Stimulated activated CD4-positive, alpha-beta T cell treated with anti-CD3 and anti-CD28 coated beads, Interleukin-4, amount 100 ng/mL, for 1 hour (primary cell): ENCODE data around the gene FOXN3.
"Not testable (repeated sequence)": the region's sequence is repeated elsewhere in the genome, so short reads cannot be mapped to it uniquely, and the experiment has no call there.

Source experiments
- DNase-seq: peaks from one replicate; pipeline ENCODE4 v3.0.0-alpha.2; 2020

The FOXN3 gene

DNA sequence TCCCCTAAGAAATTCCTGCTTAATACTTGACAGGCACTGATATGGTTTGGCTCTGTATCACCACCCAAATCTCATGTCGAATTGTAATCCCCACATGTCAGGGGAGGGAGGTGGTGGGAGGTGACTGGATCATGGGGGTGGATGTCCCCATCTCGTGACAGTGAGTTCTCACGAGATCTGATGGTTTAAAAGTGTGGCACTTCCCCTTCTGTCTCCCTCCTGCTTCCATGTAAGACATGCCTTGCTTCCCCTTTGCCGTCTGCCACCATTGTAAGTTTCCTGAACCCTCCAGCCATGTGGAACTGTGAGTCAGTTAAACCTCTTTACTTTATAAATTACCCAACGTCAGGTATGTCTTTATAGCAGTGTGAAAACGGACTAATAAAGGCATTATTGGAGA lies 198.0 kb downstream of the FOXN3 start:
- no peak for DNase-seq

DNA sequence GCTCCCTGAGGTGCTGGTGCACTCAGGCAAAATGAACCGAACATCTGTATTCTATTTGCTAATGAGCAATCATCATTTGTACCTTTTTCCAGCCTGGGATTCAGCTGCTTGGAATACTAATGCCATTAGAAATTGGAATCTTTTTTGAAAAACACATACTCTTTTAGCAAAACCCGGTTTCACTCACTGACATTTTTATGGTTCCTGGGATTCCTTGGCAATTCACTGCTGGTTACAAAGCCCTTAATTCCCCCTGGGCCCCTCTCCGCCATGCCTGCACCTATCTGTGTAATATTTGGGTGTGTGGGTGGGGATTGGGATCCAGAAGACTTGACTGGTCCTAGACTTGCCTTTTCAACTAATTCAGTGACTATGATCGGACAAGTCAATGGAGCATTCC lies 199.1 kb downstream of the FOXN3 start:
- no peak for DNase-seq

DNA sequence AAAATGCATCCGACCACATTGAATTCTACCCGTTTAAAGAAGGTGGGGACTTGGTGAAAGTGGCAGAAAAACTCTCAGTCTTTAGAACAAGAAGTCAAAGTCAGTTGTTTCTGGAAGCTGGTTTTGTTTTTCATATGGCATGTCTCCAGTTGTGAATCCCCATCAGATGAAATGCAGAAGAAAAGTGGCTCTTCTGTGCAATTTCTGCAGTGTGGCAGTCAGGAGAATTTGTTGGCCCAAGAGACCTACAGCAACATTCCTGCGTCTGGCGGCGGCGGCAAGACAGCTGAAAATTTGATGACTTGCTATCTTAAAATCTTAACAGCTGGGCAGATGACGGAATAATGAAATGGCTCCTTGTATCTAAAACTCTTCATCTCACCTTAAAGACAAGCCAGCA lies 201.5 kb downstream of the FOXN3 start:
- DNase-seq: no peak

DNA sequence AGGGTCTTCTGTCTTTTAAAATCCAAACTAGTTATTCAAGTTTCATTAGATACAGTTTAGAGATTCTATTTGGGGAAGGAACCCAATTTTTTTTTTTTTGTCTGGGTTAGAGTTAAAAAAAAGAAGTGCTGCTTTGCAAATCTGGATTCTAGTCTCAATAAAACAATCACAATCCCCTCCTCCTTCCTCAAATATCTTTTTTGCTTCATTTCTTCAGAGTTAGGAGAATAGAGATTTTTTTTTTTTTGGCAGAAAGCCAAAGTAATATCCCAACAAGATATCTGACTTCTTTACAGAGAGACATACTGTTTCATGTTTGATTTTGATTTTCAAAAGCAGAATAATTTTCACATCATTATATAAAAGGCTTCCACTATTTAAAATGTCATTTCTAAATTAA lies 201.9 kb downstream of the FOXN3 start:
- no peak for DNase-seq

DNA sequence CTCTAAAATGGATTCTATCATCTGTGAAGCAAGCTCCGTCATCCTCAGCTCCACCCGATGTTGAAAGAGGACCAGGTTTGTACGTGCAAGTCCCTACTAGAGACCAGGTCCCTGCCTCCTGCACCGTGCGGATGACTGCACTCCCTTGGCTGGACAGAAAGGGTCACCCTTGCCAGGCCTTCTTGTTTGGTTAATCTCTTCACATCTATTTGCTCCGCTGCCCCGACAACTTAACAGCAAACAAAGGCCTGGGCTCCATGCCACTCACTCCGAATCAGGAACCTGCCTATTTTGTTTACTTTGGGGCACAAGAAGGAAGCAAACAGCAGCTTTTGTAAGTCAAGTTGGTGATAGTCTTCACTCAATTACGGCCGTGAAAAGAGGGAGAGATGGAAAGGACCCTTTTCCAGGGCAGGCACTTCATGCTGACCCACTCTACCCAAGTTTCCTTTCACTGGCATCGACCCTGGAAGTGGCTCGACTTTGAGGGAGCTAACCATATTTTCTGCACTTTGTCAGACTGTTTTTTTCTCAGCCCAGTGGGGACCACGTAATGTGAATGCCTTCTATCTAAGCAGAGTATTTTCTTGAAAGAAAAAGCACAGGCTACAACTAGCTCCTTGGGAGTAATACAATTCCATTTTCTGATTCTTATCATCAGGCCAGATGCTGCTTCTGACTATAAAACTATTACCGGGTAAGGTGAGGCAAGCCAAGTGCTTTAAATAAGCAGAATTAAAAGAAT lies 202.6 kb downstream of the FOXN3 start:
- DNase-seq: no peak

DNA sequence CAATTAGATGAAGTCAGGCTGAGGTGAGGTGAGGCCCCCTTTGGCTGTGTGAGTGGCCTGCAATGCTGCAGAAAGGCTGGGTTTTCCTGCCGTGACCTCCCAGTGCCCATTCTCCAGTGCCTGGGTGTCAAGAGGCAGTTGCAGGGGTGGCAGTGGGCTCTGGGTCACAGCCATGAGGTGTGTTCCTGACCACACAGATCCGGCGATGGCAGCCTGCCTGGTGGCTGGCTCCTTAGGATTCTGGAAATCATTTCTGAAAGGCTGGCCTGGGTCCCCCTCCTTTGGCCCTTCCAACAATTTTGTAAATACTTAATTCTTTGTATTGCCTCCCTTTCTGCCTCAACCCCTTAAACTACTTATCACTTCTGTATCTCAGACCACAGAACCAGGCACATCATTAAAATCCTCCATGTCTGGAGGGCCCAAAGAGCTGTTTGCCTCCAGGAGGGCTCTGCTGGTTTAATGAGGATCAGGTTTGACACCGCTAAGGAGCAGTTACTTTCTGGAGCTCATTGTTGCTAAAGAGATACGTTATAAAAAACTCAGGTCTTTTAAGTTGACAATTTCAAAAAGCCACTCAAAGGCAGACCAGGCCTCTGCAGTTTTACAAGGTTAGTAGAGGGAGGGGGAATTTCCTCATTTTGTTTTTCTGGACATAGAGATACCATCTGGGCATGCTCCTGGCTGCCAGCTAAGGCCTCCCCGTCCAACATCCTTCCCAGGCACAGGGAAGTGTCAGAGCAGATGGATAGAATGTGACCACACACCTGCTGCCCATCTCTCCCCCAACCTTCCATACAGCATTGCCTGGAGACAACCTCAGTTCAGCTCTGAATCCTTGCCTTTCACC lies 204.4 kb downstream of the FOXN3 start:
- no peak for DNase-seq

DNA sequence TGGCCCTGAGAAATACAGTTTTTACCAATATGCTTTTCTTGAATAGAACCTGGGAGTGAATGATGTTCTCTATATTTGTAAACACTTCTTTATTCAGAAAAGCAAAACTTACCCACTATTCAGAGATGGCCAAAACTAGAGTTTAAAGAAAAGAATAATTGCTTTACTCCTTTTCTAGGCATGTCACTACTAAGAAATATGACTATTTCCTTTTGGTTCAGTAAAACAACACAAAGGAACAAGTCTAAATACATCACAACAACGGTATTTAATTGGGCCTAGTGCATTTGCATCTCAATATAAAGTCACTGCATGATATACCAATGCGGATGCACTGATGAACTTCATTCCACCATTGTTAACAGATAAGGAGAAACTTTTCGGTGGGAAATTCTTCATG lies 207.5 kb downstream of the FOXN3 start:
- no peak for DNase-seq

DNA sequence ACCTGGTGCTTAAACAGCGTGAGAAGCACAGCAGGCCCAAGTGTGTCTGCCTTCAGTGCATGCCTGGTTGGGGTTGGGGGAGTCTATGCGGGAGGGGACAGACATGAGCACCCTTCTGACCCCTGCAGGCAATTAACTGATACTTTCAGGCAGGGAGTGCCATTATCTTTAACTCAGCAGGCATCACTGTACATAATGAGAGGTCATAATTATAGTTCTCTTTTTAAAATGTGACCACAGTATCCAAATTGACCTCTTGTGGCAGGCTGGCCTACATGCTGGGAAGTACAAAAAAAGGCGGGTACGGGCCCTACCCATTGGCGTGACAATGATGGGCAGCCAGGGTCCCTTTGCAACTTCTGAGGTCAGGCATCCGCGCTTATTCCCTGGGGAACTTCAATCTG lies 209.1 kb downstream of the FOXN3 start:
- no peak for DNase-seq

DNA sequence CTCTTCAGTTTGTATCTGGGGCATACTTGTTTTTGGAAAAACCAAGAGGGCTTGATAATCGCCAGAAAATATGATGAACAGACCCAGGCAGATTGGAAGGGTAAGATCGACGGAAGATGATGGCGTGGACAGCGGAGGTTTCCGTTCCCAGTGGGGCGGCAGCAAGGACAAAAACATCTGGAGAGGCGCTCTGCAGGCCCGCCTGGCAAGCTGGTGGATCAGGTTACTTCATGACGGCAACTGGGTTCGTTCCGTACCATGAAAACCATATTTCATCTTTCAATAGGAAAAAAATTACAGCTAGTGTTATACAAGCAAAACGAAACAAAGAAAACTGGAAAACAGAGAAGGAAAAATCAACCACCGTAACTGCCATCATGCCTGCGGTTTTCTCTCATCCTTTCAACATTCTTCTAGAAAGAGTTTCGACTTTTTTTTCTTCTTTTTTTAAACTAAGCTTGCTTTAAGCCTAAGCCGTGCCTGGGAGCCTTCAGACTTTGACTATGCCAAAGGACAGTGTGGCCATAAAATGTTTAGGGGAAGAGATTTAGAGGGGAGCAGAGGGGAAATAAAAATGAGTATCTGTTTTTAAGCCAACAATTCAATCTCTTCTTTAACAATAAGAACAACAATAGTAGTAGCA lies 210.5 kb downstream of the FOXN3 start:
- DNase-seq: no peak

DNA sequence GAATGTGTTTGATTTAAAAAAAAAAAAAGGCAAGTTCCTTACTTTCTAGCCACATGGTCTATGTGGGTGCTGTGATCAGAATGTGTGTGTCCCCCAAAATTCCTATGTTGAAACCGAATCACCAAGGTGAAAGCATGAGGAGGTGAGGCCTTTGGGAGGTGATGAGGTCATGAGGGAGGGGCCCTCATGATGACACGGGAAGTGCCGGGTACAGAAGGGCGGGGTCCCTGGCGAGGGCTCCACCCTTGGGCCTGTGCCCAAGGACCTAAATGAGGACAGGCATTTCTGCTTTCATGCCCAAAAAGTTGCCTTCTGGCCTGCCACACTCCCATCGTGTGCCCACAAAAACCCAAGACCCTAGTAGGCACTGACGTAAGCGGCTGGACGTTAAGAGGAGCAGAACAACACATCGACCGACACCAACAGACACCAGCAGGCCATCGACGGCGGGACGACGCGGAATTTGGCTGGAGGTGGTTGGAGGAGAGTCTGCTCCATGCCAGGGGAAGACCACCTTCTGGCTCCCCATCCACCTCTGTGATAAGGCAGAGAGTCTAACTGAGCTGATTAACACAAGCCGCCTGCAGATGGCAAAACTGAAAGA lies 211.8 kb downstream of the FOXN3 start:
- DNase-seq: no peak

DNA sequence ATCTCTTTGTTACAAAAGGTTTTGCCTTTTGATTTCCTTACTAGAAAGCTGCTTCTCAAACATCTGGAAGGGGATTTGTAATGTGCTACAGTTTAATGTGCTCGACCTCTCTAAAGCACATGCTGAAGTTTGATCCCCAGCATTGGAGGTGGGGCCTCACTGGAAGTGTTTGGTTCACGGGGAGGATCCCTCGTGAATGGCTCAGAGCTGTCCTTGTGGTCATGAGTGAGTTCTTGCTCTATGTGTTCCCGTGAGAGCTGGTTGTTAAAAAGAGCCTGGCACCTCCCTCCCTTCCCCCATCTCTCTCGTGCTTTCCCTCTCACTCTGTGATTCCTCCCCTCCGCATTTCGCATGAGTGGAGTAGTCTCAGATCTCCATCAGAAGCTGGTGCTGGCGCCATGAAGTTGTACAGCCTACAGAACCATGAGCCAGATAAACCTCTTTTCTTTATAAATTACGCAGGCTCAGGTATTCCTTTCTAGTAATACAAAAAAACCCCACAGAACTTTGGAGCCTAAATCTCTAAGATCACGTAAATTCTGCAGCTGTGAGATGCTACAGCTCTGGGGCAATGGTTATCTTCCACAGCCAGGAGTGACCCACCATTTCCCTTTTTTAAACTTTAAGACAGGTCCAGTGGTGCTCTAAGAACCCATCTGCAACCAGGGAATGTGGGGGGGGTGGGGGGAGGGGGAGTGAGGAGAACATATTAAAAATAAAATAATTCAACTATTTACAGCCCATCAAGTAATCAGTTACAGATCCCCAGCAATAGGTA lies 214.4 kb downstream of the FOXN3 start:
- DNase-seq: no peak

DNA sequence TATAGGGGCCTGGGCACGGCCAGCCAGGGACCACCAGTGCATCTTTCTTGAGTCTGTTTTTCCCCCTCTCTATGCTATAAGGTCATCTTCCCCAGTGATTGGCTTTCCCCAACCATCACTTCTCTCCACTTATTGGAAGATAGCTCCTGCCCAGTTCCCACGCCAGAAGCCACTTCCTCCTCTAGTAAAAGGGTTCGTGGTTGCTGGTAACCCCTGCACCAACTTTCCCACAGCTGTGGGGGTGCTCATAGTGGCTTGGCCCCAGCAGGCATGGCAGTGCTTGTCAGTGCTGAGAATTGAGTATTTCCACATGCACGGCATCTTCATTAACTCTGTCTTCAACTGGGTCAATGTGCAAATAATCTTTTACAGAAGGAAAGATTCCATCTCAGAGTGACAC lies 215.4 kb downstream of the FOXN3 start:
- DNase-seq: no peak

DNA sequence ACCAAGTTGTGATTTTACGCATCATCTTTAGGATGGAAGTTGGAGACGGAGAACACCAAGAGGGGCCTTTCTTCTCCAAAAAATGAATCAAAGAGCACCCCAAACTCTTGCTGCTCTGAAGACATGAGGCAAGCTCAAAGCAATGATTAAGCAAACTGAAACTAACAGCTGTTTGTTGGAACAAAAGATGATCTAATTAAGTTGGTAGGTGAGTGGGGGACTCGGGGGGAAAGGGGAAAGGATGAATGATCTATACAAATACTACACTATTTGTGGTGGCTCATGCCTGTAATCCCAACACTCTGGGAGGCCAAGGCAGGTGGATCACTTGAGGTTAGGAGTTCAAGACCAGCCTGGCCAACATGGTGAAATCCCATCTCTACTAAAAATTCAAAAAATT lies 217.7 kb downstream of the FOXN3 start:
- DNase-seq: not testable (repeated sequence)

DNA sequence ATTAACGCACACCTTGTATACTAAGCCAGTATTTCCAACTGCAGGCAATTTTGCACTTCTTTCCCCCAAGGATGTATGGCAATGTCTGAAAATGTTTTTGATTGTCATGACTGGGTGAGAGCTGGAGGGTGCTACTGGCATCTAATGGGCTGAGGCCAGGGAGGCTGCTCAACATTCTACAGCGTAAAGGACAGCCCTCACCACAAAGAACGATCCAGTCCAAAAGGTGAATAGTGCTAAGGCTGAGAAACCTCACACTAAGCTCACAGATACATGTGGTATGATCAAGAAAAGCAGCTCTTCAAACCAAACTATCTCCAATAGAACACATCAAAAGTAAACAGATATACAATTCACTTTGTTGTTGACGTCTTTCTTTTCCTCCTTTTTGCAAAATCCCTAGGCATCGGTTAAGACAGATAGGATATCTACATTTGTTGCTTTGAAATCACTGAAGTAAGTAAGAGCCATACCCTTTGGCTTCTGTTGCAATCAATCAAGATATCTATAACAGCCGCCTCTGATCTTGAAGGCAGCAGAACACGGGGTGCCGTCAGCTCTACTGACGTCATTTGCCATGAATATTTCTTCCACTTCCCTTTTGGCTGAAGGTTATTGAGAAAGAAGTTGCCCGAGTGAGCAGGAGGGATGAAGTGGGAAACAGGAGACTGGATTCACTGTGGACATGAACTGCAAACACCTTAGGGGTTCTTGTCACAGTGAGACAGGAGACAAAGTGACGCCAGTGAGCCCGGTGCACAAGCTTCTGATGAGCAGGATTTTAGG lies 218.3 kb downstream of the FOXN3 start:
- DNase-seq: no peak

DNA sequence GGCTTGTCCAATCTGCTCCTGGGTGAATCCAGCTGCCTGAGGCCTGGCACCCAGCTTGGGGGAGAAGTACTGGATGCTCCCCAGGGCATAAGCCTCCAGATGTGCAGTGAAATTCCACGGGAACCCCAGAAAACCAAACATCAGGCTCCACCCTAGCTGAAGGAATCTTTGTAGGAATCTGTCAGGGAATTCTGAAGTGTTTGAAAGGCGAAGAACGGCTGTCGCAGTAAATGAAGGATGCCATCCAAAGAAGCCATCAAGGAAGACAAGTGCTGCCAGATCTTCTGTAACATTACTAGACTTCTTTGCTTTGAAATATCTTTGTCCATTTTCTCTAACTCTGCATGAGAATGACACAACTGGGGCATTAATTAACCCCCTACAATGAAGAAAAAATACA lies 219.4 kb downstream of the FOXN3 start:
- no peak for DNase-seq

DNA sequence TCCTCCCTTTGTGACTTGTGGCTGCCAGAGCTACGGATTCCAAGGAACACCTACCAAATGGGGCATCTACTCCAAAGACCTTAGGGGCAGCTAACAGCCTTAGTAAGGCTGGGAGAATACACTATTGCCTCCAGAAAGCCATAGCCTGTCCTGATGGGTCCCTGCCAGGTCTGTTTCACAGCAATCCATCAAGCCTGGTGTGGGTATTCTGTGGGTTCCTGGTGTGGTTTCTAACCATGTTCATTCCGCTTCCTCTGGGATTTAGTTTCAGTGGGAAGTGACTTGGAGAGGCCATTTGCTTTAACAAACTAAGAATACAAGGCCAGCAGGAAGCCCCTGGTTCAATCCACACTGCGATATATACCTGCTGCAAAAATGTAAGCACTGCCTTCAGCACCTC lies 220.5 kb downstream of the FOXN3 start:
- DNase-seq: no peak

DNA sequence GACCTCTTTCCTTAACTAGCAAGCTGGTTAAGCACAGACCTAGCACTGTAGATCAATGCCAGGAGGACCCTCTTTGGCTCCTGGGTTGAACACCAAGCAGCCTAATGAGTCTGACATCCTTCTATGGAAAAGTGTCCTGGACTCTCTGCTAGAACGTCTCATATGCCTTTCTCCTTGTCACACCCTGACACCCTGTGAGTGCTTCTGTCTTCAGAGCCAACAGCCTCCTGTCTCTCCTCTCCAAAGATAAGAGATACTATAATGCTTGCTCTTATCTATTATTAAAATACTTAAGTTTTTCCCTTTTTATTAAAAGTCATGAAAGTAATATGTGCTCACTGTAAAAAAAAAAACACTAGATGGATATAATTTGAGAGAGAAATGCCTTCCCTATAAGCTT lies 222.7 kb downstream of the FOXN3 start:
- DNase-seq: no peak

DNA sequence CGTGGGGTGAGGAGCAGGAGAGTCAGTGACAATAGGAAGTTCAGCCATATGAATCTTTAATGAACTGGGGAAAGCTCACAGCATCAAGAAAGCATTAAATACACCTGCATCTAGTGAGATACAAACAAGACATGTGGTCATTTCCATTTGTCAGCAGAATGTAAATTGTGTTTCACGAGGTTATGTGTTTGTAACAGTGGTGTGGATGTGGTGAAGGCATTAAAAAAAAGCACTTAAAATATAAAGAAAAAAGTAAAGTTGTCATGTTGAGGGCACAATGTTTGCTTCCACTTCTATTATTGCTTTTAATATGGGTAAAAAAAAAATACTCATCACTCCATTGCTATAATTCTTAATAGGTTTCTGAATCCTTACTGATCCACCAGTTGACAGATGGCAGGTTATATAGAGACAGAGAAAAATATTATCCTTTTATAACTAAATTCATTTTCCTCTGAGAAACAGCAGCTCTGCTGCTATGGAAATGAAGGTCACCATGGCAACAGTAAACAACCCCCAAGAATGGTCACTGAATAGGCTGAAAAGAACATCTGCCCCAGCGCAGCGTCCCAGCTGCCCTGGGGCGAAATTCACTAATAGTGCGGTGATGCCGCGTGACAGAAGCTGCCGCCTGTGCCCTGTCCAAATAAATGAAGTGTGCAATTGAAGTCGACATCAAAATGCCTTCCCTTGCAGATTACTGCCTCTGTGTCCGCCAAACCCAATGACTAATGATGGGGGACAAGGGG lies 226.1 kb downstream of the FOXN3 start:
- DNase-seq: no peak

DNA sequence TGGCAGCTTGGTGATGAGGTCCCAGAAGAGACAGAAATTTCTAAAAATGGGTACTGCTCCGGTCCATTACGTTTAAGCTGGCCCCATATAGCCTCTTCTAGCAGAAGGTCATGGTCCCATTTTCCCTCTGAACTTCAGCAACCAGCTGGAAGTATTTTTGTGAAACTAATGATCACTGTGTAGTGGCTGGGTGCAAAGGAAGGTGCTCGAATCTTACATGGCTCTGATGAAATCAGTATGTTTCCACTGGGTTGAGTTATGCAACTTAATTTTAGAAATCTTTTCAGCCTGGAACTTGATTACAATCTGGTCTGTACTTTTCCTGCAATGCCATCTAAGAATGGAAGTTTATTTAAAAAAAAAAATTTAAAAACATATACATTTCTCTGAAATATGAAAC lies 228.5 kb downstream of the FOXN3 start:
- no peak for DNase-seq

DNA sequence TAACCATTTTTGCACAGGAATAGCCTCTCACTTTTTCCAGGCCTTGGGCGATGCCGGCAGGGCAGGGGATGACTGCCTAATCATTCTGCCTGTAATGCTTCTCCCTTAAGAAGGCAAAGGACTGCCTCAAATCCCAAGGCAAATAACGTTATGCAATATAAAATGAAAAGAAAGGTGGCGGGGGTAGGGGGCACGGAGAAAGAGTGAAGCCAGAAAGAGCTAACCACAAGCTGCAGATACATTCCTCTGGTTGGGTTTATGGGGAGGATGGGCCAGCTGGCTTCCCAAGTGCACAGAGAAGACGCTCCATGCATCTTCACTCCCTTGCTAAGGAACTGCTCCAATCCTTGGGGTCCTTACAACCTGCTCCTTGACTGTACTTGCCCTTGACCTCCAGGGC lies 229.5 kb downstream of the FOXN3 start:
- DNase-seq: no peak

DNA sequence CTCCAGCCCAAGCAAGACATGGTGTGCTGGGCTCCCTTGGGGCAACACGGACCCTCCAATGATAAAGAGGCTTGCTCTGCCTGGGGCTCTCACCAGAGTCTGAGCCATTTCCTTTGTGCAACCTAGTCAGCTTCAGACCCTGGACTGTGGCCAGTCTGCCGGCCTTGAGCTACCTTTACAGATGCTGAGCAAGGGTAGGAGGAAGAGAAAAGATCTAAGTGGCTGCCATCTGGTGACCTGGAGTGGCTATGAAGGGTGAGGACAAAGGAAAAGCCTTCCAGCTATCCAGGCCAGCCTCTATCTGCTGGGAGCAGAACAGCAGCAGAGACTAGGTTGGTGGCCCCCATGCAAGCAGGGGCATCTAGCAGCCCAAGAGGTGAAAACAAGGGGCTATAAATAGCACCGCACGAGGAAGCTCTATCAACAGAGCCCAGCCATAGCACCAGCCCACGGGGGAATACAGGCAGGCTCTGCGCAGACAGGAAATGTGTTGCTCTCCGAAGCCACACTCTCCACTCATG lies 230.1 kb downstream of the FOXN3 start:
- no peak for DNase-seq
